Pancreas (tissue), 10 donors: Measurements from ENCODE around the gene MACROD1. TPM values are rescaled to one million over a fixed set of nuclear protein-coding genes. Genes with fewer than 3 reads are reported as not detected.

ENCODE experiments used
- ATAC-seq, 4 donors: fragments of 200-7000 bp; cut with Tn5 transposase; one replicate each; pipeline versions ENCODE4 v1.8.0 to v1.9.1; 2020; ENCODE audit warnings: mild to moderate bottlenecking in 4 of 4, moderate library complexity in 4 of 4
- DNase-seq, 6 donors: peaks; one replicate each; pipeline ENCODE4 v3.0.0-alpha.2; 2020
- FAIRE-seq: peaks from 2 replicates; lab custom pipeline; 2012; peaks lifted over from hg19 to GRCh38; lab: Jason Lieb, UNC
- H3K27ac ChIP-seq, 4 donors: fragments of 200-600 bp; sonication (generic); 1 replicate in 3 of 4; 2 replicates in 1 of 4; pipeline versions ENCODE4 v1.5.0 to v1.8.0; 2020
- H3K27me3 ChIP-seq, 4 donors: fragments of 200-600 bp; one replicate each; pipeline ENCODE4 v1.8.0; 2021
- H3K36me3 ChIP-seq, 3 donors: fragments of 200-600 bp; sonication (generic) in 1 of 3; one replicate each; pipeline versions ENCODE4 v1.5.0 to v1.8.0; 2020 to 2021
- H3K4me1 ChIP-seq, 3 donors: fragments of 200-600 bp; one replicate each; pipeline ENCODE4 v1.8.0; 2021
- H3K4me3 ChIP-seq, 4 donors: fragments of 200-600 bp; sonication (generic) in 2 of 4; one replicate each; pipeline versions ENCODE4 v1.5.0 to v1.8.0; 2020 to 2021
- H3K9me3 ChIP-seq, 4 donors: fragments of 200-600 bp; one replicate each; pipeline ENCODE4 v1.8.0; 2021
- WGBS, 2 donors: extraction: QIAGEN DNeasy Blood & Tissue Kit; methylation state at CpG; one replicate each; pipeline ENCODE4 v1.1.7; 2013; 5-methylcytosine and 5-hydroxymethylcytosine counted together
- intact Hi-C, 3 donors: fragments of 100-400 bp; cut with DNase I; formaldehyde crosslinking; loops; one replicate each; pipeline versions ENCODE4 v1.11.1 to v1.14.2; 2022
- polyA plus RNA-seq, 2 donors: library from polyadenylated mRNA; stranded (reverse); fragments of 200-250 nt; gene quantifications; one replicate each; pipeline ENCODE4 v1.2.3, GENCODE V29; 2013
- total RNA-seq, 6 donors: library from RNA; stranded (reverse); fragmentation: NEBNext Ultra II Directional in 4 of 6; extraction: Animal tissue kit (Norgen Biotek cat#: 25700) in 4 of 6; gene quantifications; one replicate each; pipeline versions ENCODE4 v1.2.1 to v1.2.4, GENCODE V29; 2021 to 2023
- TF ChIP-seq, protein P1 (sequence below), 4 donors: fragments of 200-600 bp; sonication (generic) in 3 of 4; IDR thresholded peaks; one replicate each; pipeline versions ENCODE4 v1.5.0 to v1.8.0; 2021; ENCODE audit warnings: antibody characterized with exemption in 4 of 4
- donor health status: healthy with polysubstance abuse.
- donor health status: DM: no; HTN: no; CAD: no; lungs with moderate emphysema.
- donor health status: DM: no; HTN: no; CAD: no.
- donor health status: control.
- donor health status: control.
- donor health status: Bipolar disorder and iron deficiency.
- donor health status: DM: yes; HTN: yes; CAD: no.
- donor health status: DM: no; HTN: no; CAD: no.
- donor health status: DM: no; HTN: no; CAD: no.
- donor health status: DM: yes; HTN: yes; CAD: no.

The MACROD1 gene
- total and polyA plus RNA-seq, 8 donors = 26.0 to 126 (median 34.8) TPM

DNA sequence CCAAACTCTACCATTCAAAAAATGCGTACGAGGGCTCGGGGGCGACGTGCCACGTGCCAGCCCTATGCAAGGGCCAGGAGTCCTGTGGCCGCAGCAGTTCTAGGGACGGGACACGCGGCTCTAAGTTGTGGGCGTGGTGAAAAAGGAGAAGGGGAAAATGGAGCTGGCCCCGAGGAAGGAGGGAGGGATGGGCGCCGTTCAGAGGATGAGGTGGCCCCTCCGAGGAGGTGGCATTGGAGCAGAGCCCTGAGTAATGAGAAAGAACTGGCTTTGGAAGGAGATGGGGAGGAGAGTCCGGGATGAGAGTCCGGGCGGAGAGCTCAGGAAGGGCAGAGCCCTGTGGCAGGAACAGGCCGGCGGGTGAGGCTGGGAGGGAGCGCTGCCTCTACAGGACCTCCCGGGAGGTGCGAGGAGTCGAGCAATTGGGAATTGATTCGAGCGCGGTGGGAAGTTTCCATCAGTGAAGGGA lies 158.7 kb downstream of the MACROD1 start:
- Histone ChIP-seq H3K4me3 (peak overlapping the region in 3 of 4 donors; percentile 4 to 30 (median 13)), H3K36me3 (no peaks in the 10 kb centered on the region), H3K9me3 (no peaks in the 10 kb centered on the region), H3K4me1 (peaks cover 0 to 11% (median 0%) of the 10 kb centered on the region in 3 donors), H3K27ac (peak overlapping the region; percentile 42 to 53 (median 47)), H3K27me3 (no peaks in the 10 kb centered on the region)
- FAIRE-seq = no peak
- ATAC-seq = peak; percentile 11 to 30 (median 22)
- WGBS, 2 donors = 31 to 38% methylated on average over 27 of the region's 27 CpGs
- DNase-seq = no peak
- intact Hi-C loops = loop anchor here in 1 of 3 donors (10.0 kb wide), 1 partner anchor 58 kb away; no protein-coding TSS in a partner anchor
- TF ChIP-seq, protein P1, sequence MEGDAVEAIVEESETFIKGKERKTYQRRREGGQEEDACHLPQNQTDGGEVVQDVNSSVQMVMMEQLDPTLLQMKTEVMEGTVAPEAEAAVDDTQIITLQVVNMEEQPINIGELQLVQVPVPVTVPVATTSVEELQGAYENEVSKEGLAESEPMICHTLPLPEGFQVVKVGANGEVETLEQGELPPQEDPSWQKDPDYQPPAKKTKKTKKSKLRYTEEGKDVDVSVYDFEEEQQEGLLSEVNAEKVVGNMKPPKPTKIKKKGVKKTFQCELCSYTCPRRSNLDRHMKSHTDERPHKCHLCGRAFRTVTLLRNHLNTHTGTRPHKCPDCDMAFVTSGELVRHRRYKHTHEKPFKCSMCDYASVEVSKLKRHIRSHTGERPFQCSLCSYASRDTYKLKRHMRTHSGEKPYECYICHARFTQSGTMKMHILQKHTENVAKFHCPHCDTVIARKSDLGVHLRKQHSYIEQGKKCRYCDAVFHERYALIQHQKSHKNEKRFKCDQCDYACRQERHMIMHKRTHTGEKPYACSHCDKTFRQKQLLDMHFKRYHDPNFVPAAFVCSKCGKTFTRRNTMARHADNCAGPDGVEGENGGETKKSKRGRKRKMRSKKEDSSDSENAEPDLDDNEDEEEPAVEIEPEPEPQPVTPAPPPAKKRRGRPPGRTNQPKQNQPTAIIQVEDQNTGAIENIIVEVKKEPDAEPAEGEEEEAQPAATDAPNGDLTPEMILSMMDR (IDR thresholded peaks at IDR 0.05) = no peak

DNA sequence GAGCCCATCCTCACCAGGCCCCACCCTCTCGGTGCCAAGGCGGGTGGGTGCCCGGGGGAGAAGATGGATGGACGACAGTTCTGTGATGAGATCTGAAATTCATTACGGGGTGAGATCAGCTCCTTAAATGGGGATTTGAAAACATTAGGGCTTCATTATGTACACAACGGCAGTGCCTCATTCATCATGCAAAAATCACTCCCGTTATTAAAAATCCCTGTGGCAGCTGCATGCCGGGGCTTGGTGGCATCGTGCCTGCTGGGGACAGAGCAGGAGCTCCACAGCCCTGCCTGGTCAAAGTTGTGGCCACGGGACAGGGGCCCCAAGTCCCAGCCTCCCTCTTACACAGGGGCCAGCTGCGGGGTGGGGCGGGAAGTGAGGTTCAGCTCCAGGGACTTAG lies 159.5 kb downstream of the MACROD1 start:
- Histone ChIP-seq H3K27me3 (no peaks in the 10 kb centered on the region), H3K9me3 (no peaks in the 10 kb centered on the region), H3K27ac (no peak overlapping the region), H3K36me3 (no peaks in the 10 kb centered on the region), H3K4me3 (no peak overlapping the region), H3K4me1 (peaks cover 0 to 11% (median 0%) of the 10 kb centered on the region in 3 donors)
- intact Hi-C loops = loop anchor here in 1 of 3 donors (10.0 kb wide), 1 partner anchor 58 kb away; no protein-coding TSS in a partner anchor
- DNase-seq (peak in 1 of 6 donors; percentile 63), ATAC-seq (no peak), FAIRE-seq (no peak)
- WGBS, 2 donors = 58 to 73% methylated on average over 12 of the region's 12 CpGs
- TF ChIP-seq, protein P1 (IDR thresholded peaks at IDR 0.05) = no peak

DNA sequence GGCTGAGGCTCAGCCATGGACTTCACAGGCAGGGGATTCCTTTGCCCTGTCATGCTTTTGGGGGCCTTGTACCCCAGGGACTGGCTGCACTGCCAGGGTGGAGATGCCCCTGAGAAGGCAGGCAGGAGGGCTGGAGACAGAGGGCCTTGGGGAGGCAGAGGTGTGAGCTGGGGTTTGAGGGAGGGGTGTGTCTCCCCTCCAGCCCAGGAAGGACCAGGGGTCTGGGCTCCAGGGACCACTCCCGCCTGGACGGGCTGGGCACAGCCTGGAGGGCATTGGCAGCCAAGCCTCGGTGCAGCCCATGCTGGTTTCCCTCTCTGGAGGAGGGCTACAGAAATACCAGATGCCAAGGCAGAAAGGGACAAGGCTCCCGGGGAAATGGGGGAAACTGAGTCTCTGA lies 160.2 kb downstream of the MACROD1 start:
- Histone ChIP-seq H3K27me3 (no peaks in the 10 kb centered on the region), H3K4me1 (peaks cover 0 to 11% (median 0%) of the 10 kb centered on the region in 3 donors), H3K27ac (no peak overlapping the region), H3K4me3 (no peak overlapping the region), H3K9me3 (no peaks in the 10 kb centered on the region), H3K36me3 (no peaks in the 10 kb centered on the region)
- DNase-seq = peak in 1 of 6 donors; percentile 72
- FAIRE-seq = no peak
- WGBS, 2 donors = 87 to 90% methylated on average over 4 of the region's 4 CpGs
- no peak for ATAC-seq
- TF ChIP-seq, protein P1 (IDR thresholded peaks at IDR 0.05) = no peak
- intact Hi-C loops = loop anchor here in 1 of 3 donors (10.0 kb wide), 1 partner anchor 59 kb away; no protein-coding TSS in a partner anchor

DNA sequence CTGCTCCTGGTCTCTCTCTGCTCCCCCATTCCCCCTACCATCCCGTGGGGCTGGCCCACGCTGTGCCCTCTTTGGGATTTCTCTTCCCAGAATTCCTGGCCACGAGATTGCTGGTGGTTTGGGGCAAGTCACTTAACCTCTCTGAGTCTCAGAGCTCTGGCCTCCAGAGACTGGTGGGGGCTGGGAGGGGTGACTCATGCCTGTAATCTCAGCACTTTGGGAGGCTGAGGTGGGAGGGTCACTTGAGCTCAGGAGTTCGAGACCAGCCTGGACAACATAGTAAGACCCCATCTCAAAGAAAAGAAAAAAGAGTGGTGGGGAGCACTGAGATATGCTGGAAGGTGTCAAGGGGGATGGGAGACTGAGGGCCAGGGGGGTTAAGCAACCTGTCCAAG lies 161.3 kb downstream of the MACROD1 start:
- no peak for FAIRE-seq
- Histone ChIP-seq H3K4me1 (peaks cover 0 to 11% (median 5%) of the 10 kb centered on the region in 3 donors), H3K4me3 (no peak overlapping the region), H3K27me3 (no peaks in the 10 kb centered on the region), H3K9me3 (no peaks in the 10 kb centered on the region), H3K36me3 (no peaks in the 10 kb centered on the region), H3K27ac (no peak overlapping the region)
- TF ChIP-seq, protein P1 (IDR thresholded peaks at IDR 0.05) = no peak
- peak in 1 of 6 donors; percentile 45 for DNase-seq
- intact Hi-C loops = loop anchor here in 2 of 3 donors (5.0 to 10.0 kb wide), 2 partner anchors 60 to 148 kb away; no protein-coding TSS in a partner anchor
- 66 to 80% methylated on average over 4 of the region's 4 CpGs for WGBS, 2 donors
- ATAC-seq = no peak
